Keratinocyte (primary cell): ENCODE measurements around the gene VTI1A. TPM values are rescaled to one million over a fixed set of nuclear protein-coding genes. Genes with fewer than 3 reads are reported as not detected.

Experiments used
- DNase-seq: peaks from one replicate; pipeline ENCODE4 v3.0.0-alpha.2; 2011; ENCODE audit warnings: low read depth, missing footprints, low spot score
- FAIRE-seq: peaks from 2 replicates; lab custom pipeline; 2011; peaks lifted over from hg19 to GRCh38; lab: Jason Lieb, UNC
- H2AFZ ChIP-seq: 2 replicates; pipeline ENCODE4 v1.6.0; 2012; ENCODE audit warnings: low read length, control low read depth, inconsistent platforms; ENCODE audit not compliant: control insufficient read depth
- H3K27ac ChIP-seq: 2 replicates; pipeline ENCODE4 v1.5.1; 2011; ENCODE audit warnings: low read length; ENCODE audit not compliant: control insufficient read depth, insufficient read depth
- H3K27me3 ChIP-seq: 3 replicates; pipeline ENCODE4 v1.6.0; 2011; ENCODE audit warnings: low read length; ENCODE audit not compliant: control insufficient read depth, insufficient read depth; ENCODE audit errors: extremely low read depth
- H3K36me3 ChIP-seq, 2 experiments: 2 replicates in 1 of 2; 3 replicates in 1 of 2; pipeline ENCODE4 v1.5.1; 2011; ENCODE audit warnings: low read length in 2 of 2, mild to moderate bottlenecking in 1 of 2; ENCODE audit not compliant: control insufficient read depth in 2 of 2, insufficient read depth in 2 of 2; ENCODE audit errors: extremely low read depth in 1 of 2
- H3K4me1 ChIP-seq: 3 replicates; pipeline ENCODE4 v1.5.1; 2011; ENCODE audit warnings: low read length; ENCODE audit not compliant: control insufficient read depth, insufficient read depth; ENCODE audit errors: extremely low read depth
- H3K4me2 ChIP-seq: 3 replicates; pipeline ENCODE4 v1.6.0; 2011; ENCODE audit warnings: low read depth, low read length; ENCODE audit not compliant: control insufficient read depth, insufficient read depth; ENCODE audit errors: extremely low read depth
- H3K4me3 ChIP-seq, 3 experiments: fragments of 200-600 bp in 1 of 3; sonication (generic) in 1 of 3; 2 replicates in 2 of 3; 3 replicates in 1 of 3; pipeline ENCODE4 v1.5.1; 2011 to 2016; ENCODE audit warnings: low read length in 3 of 3, mild to moderate bottlenecking in 3 of 3, control low read depth in 2 of 3, inconsistent platforms in 1 of 3, low read depth in 1 of 3, mixed read lengths in 1 of 3, mixed run types in 1 of 3, moderate library complexity in 1 of 3; ENCODE audit not compliant: control insufficient read depth in 2 of 3, insufficient read depth in 2 of 3; ENCODE audit errors: extremely low read depth in 1 of 3
- H3K79me2 ChIP-seq: 2 replicates; pipeline ENCODE4 v1.6.0; 2012; ENCODE audit warnings: low read length; ENCODE audit not compliant: control insufficient read depth, insufficient read depth
- H3K9ac ChIP-seq: 3 replicates; pipeline ENCODE4 v1.6.0; 2011; ENCODE audit warnings: low read length; ENCODE audit not compliant: control insufficient read depth, insufficient read depth; ENCODE audit errors: extremely low read depth
- H3K9me1 ChIP-seq: 3 replicates; pipeline ENCODE4 v1.6.0; 2011; ENCODE audit warnings: low read length; ENCODE audit not compliant: control insufficient read depth, insufficient read depth; ENCODE audit errors: extremely low read depth
- H3K9me3 ChIP-seq: 2 replicates; pipeline ENCODE4 v1.5.1; 2012; ENCODE audit warnings: low read depth, low read length; ENCODE audit not compliant: control insufficient read depth
- H4K20me1 ChIP-seq: 3 replicates; pipeline ENCODE4 v1.6.0; 2011; ENCODE audit warnings: low read length; ENCODE audit not compliant: control insufficient read depth, insufficient read depth; ENCODE audit errors: extremely low read depth
- CTCF ChIP-seq, 3 experiments: IDR thresholded peaks in 1 of 3; conservative IDR thresholded peaks in 1 of 3; optimal IDR thresholded peaks in 1 of 3; 2 replicates in 2 of 3; 3 replicates in 1 of 3; pipeline versions ENCODE3 to v1.5.1; 2011; ENCODE audit warnings: low read length in 3 of 3, mild to moderate bottlenecking in 3 of 3, moderate library complexity in 2 of 3, control low read depth in 1 of 3, inconsistent platforms in 1 of 3; ENCODE audit not compliant: insufficient read depth in 2 of 3; ENCODE audit errors: extremely low read depth in 1 of 3
- EZH2 ChIP-seq: IDR thresholded peaks from one replicate; pipeline ENCODE4 v1.6.1; 2012; ENCODE audit warnings: inconsistent platforms, mild to moderate bottlenecking, low read length, moderate library complexity
- dilution Hi-C: fragments of 300-500 bp; cut with MboI; formaldehyde crosslinking; loops from one replicate; pipeline ENCODE4 v1.7.0; 2020; ENCODE audit warnings: low sequenced_read_pairs; ENCODE audit not compliant: extremely low pct_ligation_motif_present
- polyA plus RNA-seq, 5 experiments: library from polyadenylated mRNA; depleted of rRNA in 3 of 5; stranded (reverse) in 3 of 5; stranded (forward) in 1 of 5; unstranded in 1 of 5; fragments of >200 nt; gene quantifications; 1 replicate in 1 of 5; 2 replicates in 3 of 5; 3 replicates in 1 of 5; pipeline versions ENCODE4 v1.2.1 to v1.2.3, GENCODE V29; 2011 to 2012; ENCODE audit warnings: missing spikeins in 2 of 5, low read depth in 1 of 5, low replicate concordance in 1 of 5

VTI1A gene
- polyA plus RNA-seq, 1 donor (not counting 4 experiments of a cell fraction or from before 2014, with no cell fraction given), result 18.5 TPM

GRCh38 chr10:112546474-112546873 lies 99.5 kb downstream of the VTI1A start:
- Histone ChIP-seq H3K27me3 (no peaks in the 10 kb centered on the region), H3K9me3 (no peaks in the 10 kb centered on the region), H3K4me1 (no peaks in the 10 kb centered on the region), H3K36me3 (no peaks in the 10 kb centered on the region), H4K20me1 (no peaks in the 10 kb centered on the region), H3K27ac (no peak overlapping the region), H2AFZ (no peak overlapping the region), H3K4me3 (no peak overlapping the region), H3K9me1 (no peaks in the 10 kb centered on the region), H3K79me2 (no peaks in the 10 kb centered on the region), H3K4me2 (no peak overlapping the region), H3K9ac (no peak overlapping the region)
- TF ChIP-seq CTCF (optimal IDR thresholded peaks at IDR 0.05 in 1 of 3, IDR thresholded peaks at IDR 0.05 in 1 of 3, conservative IDR thresholded peaks at IDR 0.05 in 1 of 3; ENCODE audit: extremely low read depth in 1 of 3, insufficient read depth in 2 of 3, low read length in 3 of 3) (no peak), EZH2 (no peak)
- DNase-seq, result no peak
- dilution Hi-C loops, result no loop called here
- FAIRE-seq, result no peak

- H3K9ac ChIP-seq, result no peak overlapping the region
- H3K79me2 ChIP-seq, result no peaks in the 10 kb centered on the region
- H3K36me3 ChIP-seq, result no peaks in the 10 kb centered on the region
- dilution Hi-C loops, result no loop called here
- TF ChIP-seq CTCF (optimal IDR thresholded peaks at IDR 0.05 in 1 of 3, IDR thresholded peaks at IDR 0.05 in 1 of 3, conservative IDR thresholded peaks at IDR 0.05 in 1 of 3; ENCODE audit: extremely low read depth in 1 of 3, insufficient read depth in 2 of 3, low read length in 3 of 3), result no peak
- TF ChIP-seq EZH2, result no peak
- no peaks in the 10 kb centered on the region for H4K20me1 ChIP-seq
- no peaks in the 10 kb centered on the region for H3K9me1 ChIP-seq
- H3K9me3 ChIP-seq, result no peaks in the 10 kb centered on the region
- FAIRE-seq, result no peak
- no peaks in the 10 kb centered on the region for H3K27me3 ChIP-seq
- no peak for DNase-seq
- H2AFZ ChIP-seq, result no peak overlapping the region
- H3K4me1 ChIP-seq, result no peaks in the 10 kb centered on the region
- no peak overlapping the region for H3K4me3 ChIP-seq
- H3K27ac ChIP-seq, result no peak overlapping the region
- H3K4me2 ChIP-seq, result no peak overlapping the region
These were observed 101.7 kb downstream of the VTI1A start for GRCh38 chr10:112548535-112549276.
